Dermis blood vessel endothelial cell (primary cell): ENCODE results near the gene TAB3. TPM values are rescaled to one million over a fixed set of nuclear protein-coding genes. Genes with fewer than 3 reads are reported as not detected.

Source experiments
- DNase-seq: peaks from one replicate; pipeline ENCODE4 v3.0.0; 2010
- total RNA-seq: library from RNA; depleted of rRNA; stranded (reverse); fragments of >200 nt; gene quantifications from 2 replicates; pipeline ENCODE4 v1.2.3, GENCODE V29; 2014

The TAB3 gene
- total RNA-seq, 1 donor from 2014 or later: 11.2 TPM

- DNase-seq: no peak
These were observed 5.9 kb downstream of the TAB3 start for GRCh38 chrX:30883138-30883537.

- no peak for DNase-seq
These were observed 7.3 kb downstream of the TAB3 start for GRCh38 chrX:30881797-30882196.

GRCh38 chrX:30881390-30881789 lies 7.7 kb downstream of the TAB3 start:
- DNase-seq: no peak

- DNase-seq: no peak
These were observed 9.0 kb downstream of the TAB3 start for GRCh38 chrX:30880058-30880457.

- DNase-seq: no peak
These were observed 12.7 kb downstream of the TAB3 start for GRCh38 chrX:30876367-30876766.

- peak; percentile 3 for DNase-seq
These were observed 13.1 kb downstream of the TAB3 start for GRCh38 chrX:30875957-30876356.

- DNase-seq: no peak
These were observed 14.2 kb downstream of the TAB3 start for GRCh38 chrX:30874851-30875250.

- no peak for DNase-seq
These were observed 18.5 kb downstream of the TAB3 start for GRCh38 chrX:30870572-30870971.

GRCh38 chrX:30865612-30866011 lies 23.4 kb downstream of the TAB3 start:
- no peak for DNase-seq

- peak; percentile 1 for DNase-seq
These were observed 24.0 kb downstream of the TAB3 start for GRCh38 chrX:30865015-30865414.

GRCh38 chrX:30864383-30864785 lies 24.7 kb downstream of the TAB3 start:
- DNase-seq: no peak

GRCh38 chrX:30863974-30864373 lies 25.1 kb downstream of the TAB3 start:
- DNase-seq: no peak

GRCh38 chrX:30858098-30858497 lies 31.0 kb downstream of the TAB3 start:
- DNase-seq: no peak

GRCh38 chrX:30851449-30851848 lies 37.6 kb downstream of the TAB3 start:
- no peak for DNase-seq

GRCh38 chrX:30835373-30835772 lies 53.7 kb downstream of the TAB3 start:
- no peak for DNase-seq

GRCh38 chrX:30833896-30834295 lies 55.2 kb downstream of the TAB3 start:
- DNase-seq: no peak

- DNase-seq: no peak
These were observed 58.0 kb downstream of the TAB3 start for GRCh38 chrX:30831082-30831481.

- no peak for DNase-seq
These were observed 58.6 kb downstream of the TAB3 start for GRCh38 chrX:30830326-30830943.

GRCh38 chrX:30824275-30824674 lies 64.8 kb downstream of the TAB3 start:
- DNase-seq: no peak

GRCh38 chrX:30822764-30823163 lies 66.3 kb downstream of the TAB3 start:
- no peak for DNase-seq

- no peak for DNase-seq
These were observed 66.9 kb downstream of the TAB3 start for GRCh38 chrX:30822068-30822681.

GRCh38 chrX:30821116-30821515 lies 67.9 kb downstream of the TAB3 start:
- DNase-seq: no peak

- DNase-seq: no peak
These were observed 70.0 kb downstream of the TAB3 start for GRCh38 chrX:30819080-30819479.

- no peak for DNase-seq
These were observed 73.0 kb downstream of the TAB3 start for GRCh38 chrX:30816079-30816478.

GRCh38 chrX:30814978-30815377 lies 74.1 kb downstream of the TAB3 start:
- no peak for DNase-seq
